Stimulated activated CD8-positive, alpha-beta memory T cell treated with anti-CD3 and anti-CD28 coated beads, Interleukin-12 subunit alpha, Interleukin-12 subunit beta, amount 100 ng/mL, for 24 hours (primary cell): ENCODE data around the gene NR1H4.
"Not testable (repeated sequence)": the region's sequence is repeated elsewhere in the genome, so short reads cannot be mapped to it uniquely, and the experiment has no call there.

Experiments
- DNase-seq: peaks from one replicate; pipeline ENCODE4 v3.0.0-alpha.2; 2020; ENCODE audit errors: extremely low read depth

NR1H4 gene

GRCh38 chr12:100473716-100474150, at the start of gene NR1H4:
Gene NR1H4, plus strand, starts transcription at chr12:100473866. Its CDS starts 19,458 bp downstream, at chr12:100493324.
- DNase-seq: no peak

- DNase-seq: no peak
These were observed 47.5 kb upstream of the NR1H4 start for GRCh38 chr12:100426145-100426544.

GRCh38 chr12:100427078-100427477, 46.6 kb upstream of the NR1H4 start:
- DNase-seq: no peak

- not testable (repeated sequence) for DNase-seq
These were observed 43.4 kb upstream of the NR1H4 start for GRCh38 chr12:100430251-100430650.

GRCh38 chr12:100433701-100434100, 40.0 kb upstream of the NR1H4 start:
- no peak for DNase-seq

- no peak for DNase-seq
These were observed 39.5 kb upstream of the NR1H4 start for GRCh38 chr12:100434177-100434576.

- no peak for DNase-seq
These were observed 37.7 kb upstream of the NR1H4 start for GRCh38 chr12:100435957-100436356.

- no peak for DNase-seq
These were observed 36.4 kb upstream of the NR1H4 start for GRCh38 chr12:100437038-100437841.

GRCh38 chr12:100439797-100440196, 33.9 kb upstream of the NR1H4 start:
- DNase-seq: no peak

- DNase-seq: no peak
These were observed 31.3 kb upstream of the NR1H4 start for GRCh38 chr12:100442403-100442802.

- no peak for DNase-seq
These were observed 30.2 kb upstream of the NR1H4 start for GRCh38 chr12:100443434-100443833.

GRCh38 chr12:100445081-100445481, 28.6 kb upstream of the NR1H4 start:
- DNase-seq: no peak

- DNase-seq: no peak
These were observed 26.3 kb upstream of the NR1H4 start for GRCh38 chr12:100447381-100447780.

- no peak for DNase-seq
These were observed 25.0 kb upstream of the NR1H4 start for GRCh38 chr12:100448656-100449055.

GRCh38 chr12:100450735-100451134, 22.9 kb upstream of the NR1H4 start:
- DNase-seq: no peak

GRCh38 chr12:100453951-100454350, 19.7 kb upstream of the NR1H4 start:
- DNase-seq: no peak

- no peak for DNase-seq
These were observed 17.8 kb upstream of the NR1H4 start for GRCh38 chr12:100455896-100456295.

GRCh38 chr12:100458191-100458590, 15.5 kb upstream of the NR1H4 start:
- no peak for DNase-seq

GRCh38 chr12:100460702-100461101, 13.0 kb upstream of the NR1H4 start:
- no peak for DNase-seq

- DNase-seq: no peak
These were observed 12.2 kb upstream of the NR1H4 start for GRCh38 chr12:100461330-100461973.

- DNase-seq: no peak
These were observed 10.0 kb upstream of the NR1H4 start for GRCh38 chr12:100463661-100464060.

GRCh38 chr12:100464529-100464928, 9.1 kb upstream of the NR1H4 start:
- no peak for DNase-seq

GRCh38 chr12:100468126-100468525, 5.5 kb upstream of the NR1H4 start:
- DNase-seq: no peak
